ENCODE measurements around the gene GOLGA6L2. TPM values are rescaled to one million over a fixed set of nuclear protein-coding genes. Genes with fewer than 3 reads are reported as not detected.

The GOLGA6L2 gene
- total RNA-seq, 1 experiment from 2014 or later = not detected

GRCh38 chr15:23438816-23439466 lies 8.1 kb downstream of the GOLGA6L2 start:
- no peak overlapping the region for H3K4me2 ChIP-seq (ENCODE audit: insufficient read depth, insufficient read length, low read length)
- no peak for DNase-seq
- H4K91ac ChIP-seq (ENCODE audit: insufficient read length, low read depth, low read length) = no peak overlapping the region
- no peak overlapping the region for H2BK5ac ChIP-seq (ENCODE audit: insufficient read length, low read length)
- H3K79me1 ChIP-seq (ENCODE audit: insufficient read depth, low read depth, low read length, poor library complexity, severe bottlenecking) = no peaks in the 10 kb centered on the region
- H2BK12ac ChIP-seq (ENCODE audit: insufficient read length, low read depth, low read length) = no peak overlapping the region
- Mint-ChIP-seq H3K27me3 (ENCODE audit: low read depth) (peaks cover 6% of the 10 kb centered on the region), H3K4me3 (no peak overlapping the region), H3K4me1 (0 out of 4 replicates have a peak, but pooled peaks cover 0 to 4% of the 10 kb centered on the region in 2 experiments), H3K36me3 (ENCODE audit: insufficient read depth in 1 of 3, low read depth in 3 of 3) (peaks cover 4 to 7% (median 4%) of the 10 kb centered on the region in 3 experiments; a peak in 5 of 7 replicates), H3K27ac (no peak overlapping the region), H3K9me3 (peaks cover 27 to 58% of the 10 kb centered on the region in 2 experiments)
- no peak overlapping the region for H3K9ac ChIP-seq (ENCODE audit: extremely low read depth, insufficient read length, low read length)
- no peaks in the 10 kb centered on the region for H3K27me3 ChIP-seq (ENCODE audit: insufficient read depth, low read length)
- no peak overlapping the region for H3K23ac ChIP-seq (ENCODE audit: insufficient read length, low read depth, low read length)
- H3K18ac ChIP-seq (ENCODE audit: insufficient read length, low read depth, low read length) = no peak overlapping the region
- no peak overlapping the region for H2BK15ac ChIP-seq (ENCODE audit: low read depth, low read length)
- H3K14ac ChIP-seq (ENCODE audit: insufficient read depth, low read length) = no peak overlapping the region
- H3K4me1 ChIP-seq (ENCODE audit: insufficient read depth, low read length) = no peaks in the 10 kb centered on the region
- no peak overlapping the region for H2BK120ac ChIP-seq (ENCODE audit: low read depth, low read length, poor library complexity, severe bottlenecking)
- no peaks in the 10 kb centered on the region for H3K23me2 ChIP-seq (ENCODE audit: insufficient read length, low read depth, low read length, poor library complexity, severe bottlenecking)
- no peak overlapping the region for H2AK5ac ChIP-seq (ENCODE audit: insufficient read length, low read length)
- no peaks in the 10 kb centered on the region for H4K20me1 ChIP-seq (ENCODE audit: control insufficient read depth, insufficient read depth, insufficient read length)
- no peak overlapping the region for H3T11ph ChIP-seq (ENCODE audit: low read length)
- H2AFZ ChIP-seq (ENCODE audit: low read length) = no peak overlapping the region
- no peak overlapping the region for H3K27ac ChIP-seq (ENCODE audit: insufficient read length, low read depth, low read length)
- no peaks in the 10 kb centered on the region for H3K79me2 ChIP-seq (ENCODE audit: insufficient read depth, low read length)
- H4K5ac ChIP-seq (ENCODE audit: insufficient read length, low read depth, low read length) = no peak overlapping the region
- TF ChIP-seq, protein P1, sequence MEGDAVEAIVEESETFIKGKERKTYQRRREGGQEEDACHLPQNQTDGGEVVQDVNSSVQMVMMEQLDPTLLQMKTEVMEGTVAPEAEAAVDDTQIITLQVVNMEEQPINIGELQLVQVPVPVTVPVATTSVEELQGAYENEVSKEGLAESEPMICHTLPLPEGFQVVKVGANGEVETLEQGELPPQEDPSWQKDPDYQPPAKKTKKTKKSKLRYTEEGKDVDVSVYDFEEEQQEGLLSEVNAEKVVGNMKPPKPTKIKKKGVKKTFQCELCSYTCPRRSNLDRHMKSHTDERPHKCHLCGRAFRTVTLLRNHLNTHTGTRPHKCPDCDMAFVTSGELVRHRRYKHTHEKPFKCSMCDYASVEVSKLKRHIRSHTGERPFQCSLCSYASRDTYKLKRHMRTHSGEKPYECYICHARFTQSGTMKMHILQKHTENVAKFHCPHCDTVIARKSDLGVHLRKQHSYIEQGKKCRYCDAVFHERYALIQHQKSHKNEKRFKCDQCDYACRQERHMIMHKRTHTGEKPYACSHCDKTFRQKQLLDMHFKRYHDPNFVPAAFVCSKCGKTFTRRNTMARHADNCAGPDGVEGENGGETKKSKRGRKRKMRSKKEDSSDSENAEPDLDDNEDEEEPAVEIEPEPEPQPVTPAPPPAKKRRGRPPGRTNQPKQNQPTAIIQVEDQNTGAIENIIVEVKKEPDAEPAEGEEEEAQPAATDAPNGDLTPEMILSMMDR (conservative IDR thresholded peaks at IDR 0.05) = no peak
- H3K9me3 ChIP-seq (ENCODE audit: control insufficient read depth, low read depth, low read length) = peaks cover 14% of the 10 kb centered on the region
- no peak overlapping the region for H3K4ac ChIP-seq (ENCODE audit: low read depth, low read length)
- no CpG with 5 or more reads among the region's 9 CpGs for WGBS (ENCODE audit: extremely low coverage, insufficient read length, low lambda C conversion rate)
- H3K56ac ChIP-seq (ENCODE audit: insufficient read length, low read depth, low read length) = no peak overlapping the region
- no peak overlapping the region for H2BK20ac ChIP-seq (ENCODE audit: low read depth, low read length, poor library complexity, severe bottlenecking)
- no peak overlapping the region for H4K8ac ChIP-seq (replicated peaks; ENCODE audit: insufficient read length, low read depth, low read length)

Data from H9 (cell line).